ENCODE data around the gene ESR2. TPM values are rescaled to one million over a fixed set of nuclear protein-coding genes. Genes with fewer than 3 reads are reported as not detected.

Gene ESR2
- total RNA-seq, 1 donor from 2014 or later, result 0.16 TPM

- H3K36me3 Mint-ChIP-seq (ENCODE audit: unreplicated experiment), result no peaks in the 10 kb centered on the region
Observed at GRCh38 chr14:64289571-64289970, 4.6 kb downstream of the ESR2 start.

GRCh38 chr14:64281805-64282204 is 12.4 kb downstream of the ESR2 start:
- Mint-ChIP-seq H3K4me1 (ENCODE audit: unreplicated experiment) (peaks cover 12% of the 10 kb centered on the region), H3K27me3 (ENCODE audit: unreplicated experiment) (peaks cover 14% of the 10 kb centered on the region), H3K27ac (ENCODE audit: unreplicated experiment) (peak overlapping the region; percentile 69), H3K9me3 (ENCODE audit: unreplicated experiment) (no peaks in the 10 kb centered on the region), H3K36me3 (ENCODE audit: unreplicated experiment) (no peaks in the 10 kb centered on the region), H3K4me3 (ENCODE audit: unreplicated experiment) (no peak overlapping the region)
- TF ChIP-seq, protein P1, sequence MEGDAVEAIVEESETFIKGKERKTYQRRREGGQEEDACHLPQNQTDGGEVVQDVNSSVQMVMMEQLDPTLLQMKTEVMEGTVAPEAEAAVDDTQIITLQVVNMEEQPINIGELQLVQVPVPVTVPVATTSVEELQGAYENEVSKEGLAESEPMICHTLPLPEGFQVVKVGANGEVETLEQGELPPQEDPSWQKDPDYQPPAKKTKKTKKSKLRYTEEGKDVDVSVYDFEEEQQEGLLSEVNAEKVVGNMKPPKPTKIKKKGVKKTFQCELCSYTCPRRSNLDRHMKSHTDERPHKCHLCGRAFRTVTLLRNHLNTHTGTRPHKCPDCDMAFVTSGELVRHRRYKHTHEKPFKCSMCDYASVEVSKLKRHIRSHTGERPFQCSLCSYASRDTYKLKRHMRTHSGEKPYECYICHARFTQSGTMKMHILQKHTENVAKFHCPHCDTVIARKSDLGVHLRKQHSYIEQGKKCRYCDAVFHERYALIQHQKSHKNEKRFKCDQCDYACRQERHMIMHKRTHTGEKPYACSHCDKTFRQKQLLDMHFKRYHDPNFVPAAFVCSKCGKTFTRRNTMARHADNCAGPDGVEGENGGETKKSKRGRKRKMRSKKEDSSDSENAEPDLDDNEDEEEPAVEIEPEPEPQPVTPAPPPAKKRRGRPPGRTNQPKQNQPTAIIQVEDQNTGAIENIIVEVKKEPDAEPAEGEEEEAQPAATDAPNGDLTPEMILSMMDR (IDR thresholded peaks at IDR 0.05), result no peak
- peak; percentile 25 for DNase-seq (ENCODE audit: extremely low spot score, unreplicated experiment)

More at GRCh38 chr14:64289571-64289970, 4.6 kb downstream of the ESR2 start:
- TF ChIP-seq, protein P1 (IDR thresholded peaks at IDR 0.05), result no peak
- no peak overlapping the region for H3K27ac Mint-ChIP-seq (ENCODE audit: unreplicated experiment)
- no peaks in the 10 kb centered on the region for H3K9me3 Mint-ChIP-seq (ENCODE audit: unreplicated experiment)
- DNase-seq (ENCODE audit: extremely low spot score, unreplicated experiment), result peak; percentile 5
- H3K4me3 Mint-ChIP-seq (ENCODE audit: unreplicated experiment), result no peak overlapping the region
- H3K27me3 Mint-ChIP-seq (ENCODE audit: unreplicated experiment), result peaks cover 18% of the 10 kb centered on the region
- H3K4me1 Mint-ChIP-seq (ENCODE audit: unreplicated experiment), result peaks cover 13% of the 10 kb centered on the region

GRCh38 chr14:64279704-64280668 is 14.2 kb downstream of the ESR2 start:
- Mint-ChIP-seq H3K9me3 (ENCODE audit: unreplicated experiment) (no peaks in the 10 kb centered on the region), H3K27ac (ENCODE audit: unreplicated experiment) (no peak overlapping the region), H3K27me3 (ENCODE audit: unreplicated experiment) (peaks cover 12% of the 10 kb centered on the region), H3K36me3 (ENCODE audit: unreplicated experiment) (no peaks in the 10 kb centered on the region), H3K4me3 (ENCODE audit: unreplicated experiment) (no peak overlapping the region), H3K4me1 (ENCODE audit: unreplicated experiment) (peaks cover 15% of the 10 kb centered on the region)
- TF ChIP-seq, protein P1 (IDR thresholded peaks at IDR 0.05), result no peak
- peak; percentile 40 for DNase-seq (ENCODE audit: extremely low spot score, unreplicated experiment)

GRCh38 chr14:64278458-64278857 is 15.7 kb downstream of the ESR2 start:
- Mint-ChIP-seq H3K9me3 (ENCODE audit: unreplicated experiment) (no peaks in the 10 kb centered on the region), H3K4me1 (ENCODE audit: unreplicated experiment) (peaks cover 15% of the 10 kb centered on the region), H3K36me3 (ENCODE audit: unreplicated experiment) (no peaks in the 10 kb centered on the region), H3K27me3 (ENCODE audit: unreplicated experiment) (peaks cover 12% of the 10 kb centered on the region), H3K4me3 (ENCODE audit: unreplicated experiment) (no peak overlapping the region), H3K27ac (ENCODE audit: unreplicated experiment) (no peak overlapping the region)
- TF ChIP-seq, protein P1 (IDR thresholded peaks at IDR 0.05), result no peak
- no peak for DNase-seq (ENCODE audit: extremely low spot score, unreplicated experiment)

GRCh38 chr14:64272019-64272418 is 22.2 kb downstream of the ESR2 start:
- peaks cover 7% of the 10 kb centered on the region for H3K9me3 Mint-ChIP-seq (ENCODE audit: unreplicated experiment)
- H3K27ac Mint-ChIP-seq (ENCODE audit: unreplicated experiment), result no peak overlapping the region
- H3K27me3 Mint-ChIP-seq (ENCODE audit: unreplicated experiment), result no peaks in the 10 kb centered on the region
- TF ChIP-seq, protein P1 (IDR thresholded peaks at IDR 0.05), result no peak
- no peak for DNase-seq (ENCODE audit: extremely low spot score, unreplicated experiment)
- H3K4me3 Mint-ChIP-seq (ENCODE audit: unreplicated experiment), result no peak overlapping the region
- no peaks in the 10 kb centered on the region for H3K36me3 Mint-ChIP-seq (ENCODE audit: unreplicated experiment)
- peaks cover 10% of the 10 kb centered on the region for H3K4me1 Mint-ChIP-seq (ENCODE audit: unreplicated experiment)
